Measurements from ENCODE around the gene PXMP4. TPM values are rescaled to one million over a fixed set of nuclear protein-coding genes. Genes with fewer than 3 reads are reported as not detected.

PXMP4 gene
- total RNA-seq, 1 experiment from 2014 or later, result 12.0 TPM

DNA sequence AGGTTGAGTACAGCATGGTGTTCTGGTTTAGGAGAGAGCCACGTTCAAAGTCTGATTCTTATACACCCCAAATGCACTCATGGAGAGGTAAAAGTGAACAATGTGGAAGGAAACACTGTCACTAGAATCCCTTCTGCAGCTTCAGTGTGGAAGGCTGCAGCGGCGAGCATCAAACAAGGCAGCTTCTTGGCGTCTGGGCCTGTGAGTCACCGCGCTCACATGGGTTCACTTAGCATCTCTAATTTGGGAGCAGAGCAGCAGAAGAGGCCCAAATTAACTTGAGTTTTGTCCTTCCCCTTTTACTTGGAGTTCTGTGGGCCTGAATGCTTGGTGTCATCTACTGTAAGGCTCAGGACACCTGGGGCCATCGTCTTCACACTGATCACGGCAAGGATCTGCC, 23.0 kb downstream of the PXMP4 start:
- Histone ChIP-seq H3K27ac (ENCODE audit: low read length) (no peak overlapping the region), H3K4me3 (ENCODE audit: low read depth in 2 of 2, low read length in 2 of 2) (no peak overlapping the region), H3K4me1 (ENCODE audit: control insufficient read depth, insufficient read depth, low read length) (no peaks in the 10 kb centered on the region), H3K27me3 (ENCODE audit: control insufficient read depth, insufficient read depth, low read length) (no peaks in the 10 kb centered on the region), H3K36me3 (ENCODE audit: control insufficient read depth, insufficient read depth, low read length) (no peaks in the 10 kb centered on the region), H3K9me3 (ENCODE audit: control insufficient read depth, insufficient read depth, low read depth, low read length) (no peaks in the 10 kb centered on the region)
- intact Hi-C loops (cut with micrococcal nuclease; ENCODE audit: unreplicated experiment), result no loop called here
- ChIA-PET CTCF (no interaction called here), POLR2A (no interaction called here)
- ATAC-seq (no peak), DNase-seq (ENCODE audit: low read depth, low spot score) (no peak)
- no TSS peak for BruUV-seq (replicated peaks)
- in situ Hi-C loops (cut with HindIII; ENCODE audit: low pct_unique_long_range_greater_than_20kb, low sequenced_read_pairs), result no loop called here
- no peak for TF ChIP-seq SIN3A (IDR thresholded peaks at IDR 0.05; ENCODE audit: borderline replicate concordance, insufficient read depth, low read depth, low read length)
- TF ChIP-seq, protein P1, sequence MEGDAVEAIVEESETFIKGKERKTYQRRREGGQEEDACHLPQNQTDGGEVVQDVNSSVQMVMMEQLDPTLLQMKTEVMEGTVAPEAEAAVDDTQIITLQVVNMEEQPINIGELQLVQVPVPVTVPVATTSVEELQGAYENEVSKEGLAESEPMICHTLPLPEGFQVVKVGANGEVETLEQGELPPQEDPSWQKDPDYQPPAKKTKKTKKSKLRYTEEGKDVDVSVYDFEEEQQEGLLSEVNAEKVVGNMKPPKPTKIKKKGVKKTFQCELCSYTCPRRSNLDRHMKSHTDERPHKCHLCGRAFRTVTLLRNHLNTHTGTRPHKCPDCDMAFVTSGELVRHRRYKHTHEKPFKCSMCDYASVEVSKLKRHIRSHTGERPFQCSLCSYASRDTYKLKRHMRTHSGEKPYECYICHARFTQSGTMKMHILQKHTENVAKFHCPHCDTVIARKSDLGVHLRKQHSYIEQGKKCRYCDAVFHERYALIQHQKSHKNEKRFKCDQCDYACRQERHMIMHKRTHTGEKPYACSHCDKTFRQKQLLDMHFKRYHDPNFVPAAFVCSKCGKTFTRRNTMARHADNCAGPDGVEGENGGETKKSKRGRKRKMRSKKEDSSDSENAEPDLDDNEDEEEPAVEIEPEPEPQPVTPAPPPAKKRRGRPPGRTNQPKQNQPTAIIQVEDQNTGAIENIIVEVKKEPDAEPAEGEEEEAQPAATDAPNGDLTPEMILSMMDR (IDR thresholded peaks at IDR 0.05), result no peak
- TF ChIP-seq POLR2AphosphoS5 (IDR thresholded peaks at IDR 0.05; ENCODE audit: low read depth, low read length), result no peak
- TF ChIP-seq TCF7L2 (IDR thresholded peaks at IDR 0.05; ENCODE audit: low read depth, low read length), result no peak
- TF ChIP-seq, protein P2, sequence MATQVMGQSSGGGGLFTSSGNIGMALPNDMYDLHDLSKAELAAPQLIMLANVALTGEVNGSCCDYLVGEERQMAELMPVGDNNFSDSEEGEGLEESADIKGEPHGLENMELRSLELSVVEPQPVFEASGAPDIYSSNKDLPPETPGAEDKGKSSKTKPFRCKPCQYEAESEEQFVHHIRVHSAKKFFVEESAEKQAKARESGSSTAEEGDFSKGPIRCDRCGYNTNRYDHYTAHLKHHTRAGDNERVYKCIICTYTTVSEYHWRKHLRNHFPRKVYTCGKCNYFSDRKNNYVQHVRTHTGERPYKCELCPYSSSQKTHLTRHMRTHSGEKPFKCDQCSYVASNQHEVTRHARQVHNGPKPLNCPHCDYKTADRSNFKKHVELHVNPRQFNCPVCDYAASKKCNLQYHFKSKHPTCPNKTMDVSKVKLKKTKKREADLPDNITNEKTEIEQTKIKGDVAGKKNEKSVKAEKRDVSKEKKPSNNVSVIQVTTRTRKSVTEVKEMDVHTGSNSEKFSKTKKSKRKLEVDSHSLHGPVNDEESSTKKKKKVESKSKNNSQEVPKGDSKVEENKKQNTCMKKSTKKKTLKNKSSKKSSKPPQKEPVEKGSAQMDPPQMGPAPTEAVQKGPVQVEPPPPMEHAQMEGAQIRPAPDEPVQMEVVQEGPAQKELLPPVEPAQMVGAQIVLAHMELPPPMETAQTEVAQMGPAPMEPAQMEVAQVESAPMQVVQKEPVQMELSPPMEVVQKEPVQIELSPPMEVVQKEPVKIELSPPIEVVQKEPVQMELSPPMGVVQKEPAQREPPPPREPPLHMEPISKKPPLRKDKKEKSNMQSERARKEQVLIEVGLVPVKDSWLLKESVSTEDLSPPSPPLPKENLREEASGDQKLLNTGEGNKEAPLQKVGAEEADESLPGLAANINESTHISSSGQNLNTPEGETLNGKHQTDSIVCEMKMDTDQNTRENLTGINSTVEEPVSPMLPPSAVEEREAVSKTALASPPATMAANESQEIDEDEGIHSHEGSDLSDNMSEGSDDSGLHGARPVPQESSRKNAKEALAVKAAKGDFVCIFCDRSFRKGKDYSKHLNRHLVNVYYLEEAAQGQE (IDR thresholded peaks at IDR 0.05; ENCODE audit: insufficient read depth in 1 of 2, low read depth in 2 of 2, low read length in 1 of 2), result no peak

DNA sequence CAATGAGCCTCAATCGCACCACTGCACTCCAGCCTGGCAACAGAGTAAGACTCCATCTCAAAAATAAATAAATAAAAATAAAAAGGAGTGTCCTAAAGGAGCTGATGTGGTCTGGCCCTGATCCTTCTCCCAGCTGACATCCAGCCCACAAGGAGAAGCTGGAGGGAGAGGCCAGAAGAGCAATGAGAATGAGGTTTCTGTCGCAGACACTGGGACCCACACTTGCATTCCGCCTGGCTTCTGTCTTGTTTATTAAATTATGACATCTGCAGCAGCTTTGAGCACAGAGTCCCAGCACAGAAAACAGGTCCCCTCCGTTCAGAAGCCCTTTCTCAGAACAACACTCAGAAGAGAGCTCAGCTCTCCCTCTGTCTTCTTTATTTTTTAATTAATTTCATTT, 23.7 kb downstream of the PXMP4 start:
- ChIA-PET CTCF (no interaction called here), POLR2A (no interaction called here)
- DNase-seq (ENCODE audit: low read depth, low spot score) (no peak), ATAC-seq (no peak)
- Histone ChIP-seq H3K27me3 (ENCODE audit: control insufficient read depth, insufficient read depth, low read length) (no peaks in the 10 kb centered on the region), H3K4me1 (ENCODE audit: control insufficient read depth, insufficient read depth, low read length) (no peaks in the 10 kb centered on the region), H3K9me3 (ENCODE audit: control insufficient read depth, insufficient read depth, low read depth, low read length) (no peaks in the 10 kb centered on the region), H3K27ac (ENCODE audit: low read length) (no peak overlapping the region), H3K36me3 (ENCODE audit: control insufficient read depth, insufficient read depth, low read length) (no peaks in the 10 kb centered on the region), H3K4me3 (ENCODE audit: low read depth in 2 of 2, low read length in 2 of 2) (no peak overlapping the region)
- TF ChIP-seq SIN3A (IDR thresholded peaks at IDR 0.05; ENCODE audit: borderline replicate concordance, insufficient read depth, low read depth, low read length) (no peak), TCF7L2 (IDR thresholded peaks at IDR 0.05; ENCODE audit: low read depth, low read length) (no peak), POLR2AphosphoS5 (IDR thresholded peaks at IDR 0.05; ENCODE audit: low read depth, low read length) (no peak)
- TF ChIP-seq, protein P2 (IDR thresholded peaks at IDR 0.05; ENCODE audit: insufficient read depth in 1 of 2, low read depth in 2 of 2, low read length in 1 of 2), result no peak
- TF ChIP-seq, protein P1 (IDR thresholded peaks at IDR 0.05), result no peak
- BruUV-seq (replicated peaks), result no TSS peak
- in situ Hi-C loops (cut with HindIII; ENCODE audit: low pct_unique_long_range_greater_than_20kb, low sequenced_read_pairs), result no loop called here
- intact Hi-C loops (cut with micrococcal nuclease; ENCODE audit: unreplicated experiment), result no loop called here
